Measurements from ENCODE around the gene TCF12. TPM values are rescaled to one million over a fixed set of nuclear protein-coding genes. Genes with fewer than 3 reads are reported as not detected.

Gene TCF12
- total and polyA plus RNA-seq, 2 of the 8 experiments (the other 6 are each of a cell fraction or from before 2014, with no cell fraction given): 85.8 to 101 TPM

DNA sequence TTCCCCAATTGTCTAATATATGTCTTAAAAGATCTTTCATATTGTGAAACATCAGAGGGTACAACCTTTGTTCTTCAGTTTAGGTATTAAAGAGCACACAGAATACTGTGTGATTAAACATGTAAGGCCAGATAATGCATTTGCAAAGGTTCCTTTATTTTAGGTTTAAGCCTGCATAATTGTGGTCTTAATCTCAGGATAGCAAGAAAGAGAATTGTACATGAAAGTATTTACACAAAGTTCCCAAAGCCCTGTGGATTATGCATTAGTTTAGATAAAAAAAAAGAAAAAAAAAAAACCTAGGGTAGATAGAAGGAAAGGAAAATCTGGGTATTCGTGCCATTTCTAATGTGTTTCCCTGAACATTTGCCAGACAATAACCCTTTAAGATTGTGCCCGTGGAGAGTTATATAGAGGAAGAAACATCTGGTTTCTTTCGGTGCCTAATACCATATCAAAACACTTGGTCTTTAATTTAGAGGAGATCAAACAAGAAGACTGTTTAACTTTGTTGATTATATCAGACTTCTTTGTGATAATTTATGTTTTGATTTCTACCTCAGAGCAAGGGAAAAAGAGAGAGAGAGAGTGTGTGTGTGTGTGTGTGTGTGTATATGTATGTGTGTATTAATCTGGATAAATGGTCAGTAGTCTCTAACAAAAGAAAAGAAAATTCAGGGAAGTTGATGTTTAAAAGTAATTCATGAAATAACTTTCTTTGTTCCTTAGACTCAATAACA, 318.3 kb downstream of the TCF12 start (continued):
- TF ChIP-seq, protein P1, sequence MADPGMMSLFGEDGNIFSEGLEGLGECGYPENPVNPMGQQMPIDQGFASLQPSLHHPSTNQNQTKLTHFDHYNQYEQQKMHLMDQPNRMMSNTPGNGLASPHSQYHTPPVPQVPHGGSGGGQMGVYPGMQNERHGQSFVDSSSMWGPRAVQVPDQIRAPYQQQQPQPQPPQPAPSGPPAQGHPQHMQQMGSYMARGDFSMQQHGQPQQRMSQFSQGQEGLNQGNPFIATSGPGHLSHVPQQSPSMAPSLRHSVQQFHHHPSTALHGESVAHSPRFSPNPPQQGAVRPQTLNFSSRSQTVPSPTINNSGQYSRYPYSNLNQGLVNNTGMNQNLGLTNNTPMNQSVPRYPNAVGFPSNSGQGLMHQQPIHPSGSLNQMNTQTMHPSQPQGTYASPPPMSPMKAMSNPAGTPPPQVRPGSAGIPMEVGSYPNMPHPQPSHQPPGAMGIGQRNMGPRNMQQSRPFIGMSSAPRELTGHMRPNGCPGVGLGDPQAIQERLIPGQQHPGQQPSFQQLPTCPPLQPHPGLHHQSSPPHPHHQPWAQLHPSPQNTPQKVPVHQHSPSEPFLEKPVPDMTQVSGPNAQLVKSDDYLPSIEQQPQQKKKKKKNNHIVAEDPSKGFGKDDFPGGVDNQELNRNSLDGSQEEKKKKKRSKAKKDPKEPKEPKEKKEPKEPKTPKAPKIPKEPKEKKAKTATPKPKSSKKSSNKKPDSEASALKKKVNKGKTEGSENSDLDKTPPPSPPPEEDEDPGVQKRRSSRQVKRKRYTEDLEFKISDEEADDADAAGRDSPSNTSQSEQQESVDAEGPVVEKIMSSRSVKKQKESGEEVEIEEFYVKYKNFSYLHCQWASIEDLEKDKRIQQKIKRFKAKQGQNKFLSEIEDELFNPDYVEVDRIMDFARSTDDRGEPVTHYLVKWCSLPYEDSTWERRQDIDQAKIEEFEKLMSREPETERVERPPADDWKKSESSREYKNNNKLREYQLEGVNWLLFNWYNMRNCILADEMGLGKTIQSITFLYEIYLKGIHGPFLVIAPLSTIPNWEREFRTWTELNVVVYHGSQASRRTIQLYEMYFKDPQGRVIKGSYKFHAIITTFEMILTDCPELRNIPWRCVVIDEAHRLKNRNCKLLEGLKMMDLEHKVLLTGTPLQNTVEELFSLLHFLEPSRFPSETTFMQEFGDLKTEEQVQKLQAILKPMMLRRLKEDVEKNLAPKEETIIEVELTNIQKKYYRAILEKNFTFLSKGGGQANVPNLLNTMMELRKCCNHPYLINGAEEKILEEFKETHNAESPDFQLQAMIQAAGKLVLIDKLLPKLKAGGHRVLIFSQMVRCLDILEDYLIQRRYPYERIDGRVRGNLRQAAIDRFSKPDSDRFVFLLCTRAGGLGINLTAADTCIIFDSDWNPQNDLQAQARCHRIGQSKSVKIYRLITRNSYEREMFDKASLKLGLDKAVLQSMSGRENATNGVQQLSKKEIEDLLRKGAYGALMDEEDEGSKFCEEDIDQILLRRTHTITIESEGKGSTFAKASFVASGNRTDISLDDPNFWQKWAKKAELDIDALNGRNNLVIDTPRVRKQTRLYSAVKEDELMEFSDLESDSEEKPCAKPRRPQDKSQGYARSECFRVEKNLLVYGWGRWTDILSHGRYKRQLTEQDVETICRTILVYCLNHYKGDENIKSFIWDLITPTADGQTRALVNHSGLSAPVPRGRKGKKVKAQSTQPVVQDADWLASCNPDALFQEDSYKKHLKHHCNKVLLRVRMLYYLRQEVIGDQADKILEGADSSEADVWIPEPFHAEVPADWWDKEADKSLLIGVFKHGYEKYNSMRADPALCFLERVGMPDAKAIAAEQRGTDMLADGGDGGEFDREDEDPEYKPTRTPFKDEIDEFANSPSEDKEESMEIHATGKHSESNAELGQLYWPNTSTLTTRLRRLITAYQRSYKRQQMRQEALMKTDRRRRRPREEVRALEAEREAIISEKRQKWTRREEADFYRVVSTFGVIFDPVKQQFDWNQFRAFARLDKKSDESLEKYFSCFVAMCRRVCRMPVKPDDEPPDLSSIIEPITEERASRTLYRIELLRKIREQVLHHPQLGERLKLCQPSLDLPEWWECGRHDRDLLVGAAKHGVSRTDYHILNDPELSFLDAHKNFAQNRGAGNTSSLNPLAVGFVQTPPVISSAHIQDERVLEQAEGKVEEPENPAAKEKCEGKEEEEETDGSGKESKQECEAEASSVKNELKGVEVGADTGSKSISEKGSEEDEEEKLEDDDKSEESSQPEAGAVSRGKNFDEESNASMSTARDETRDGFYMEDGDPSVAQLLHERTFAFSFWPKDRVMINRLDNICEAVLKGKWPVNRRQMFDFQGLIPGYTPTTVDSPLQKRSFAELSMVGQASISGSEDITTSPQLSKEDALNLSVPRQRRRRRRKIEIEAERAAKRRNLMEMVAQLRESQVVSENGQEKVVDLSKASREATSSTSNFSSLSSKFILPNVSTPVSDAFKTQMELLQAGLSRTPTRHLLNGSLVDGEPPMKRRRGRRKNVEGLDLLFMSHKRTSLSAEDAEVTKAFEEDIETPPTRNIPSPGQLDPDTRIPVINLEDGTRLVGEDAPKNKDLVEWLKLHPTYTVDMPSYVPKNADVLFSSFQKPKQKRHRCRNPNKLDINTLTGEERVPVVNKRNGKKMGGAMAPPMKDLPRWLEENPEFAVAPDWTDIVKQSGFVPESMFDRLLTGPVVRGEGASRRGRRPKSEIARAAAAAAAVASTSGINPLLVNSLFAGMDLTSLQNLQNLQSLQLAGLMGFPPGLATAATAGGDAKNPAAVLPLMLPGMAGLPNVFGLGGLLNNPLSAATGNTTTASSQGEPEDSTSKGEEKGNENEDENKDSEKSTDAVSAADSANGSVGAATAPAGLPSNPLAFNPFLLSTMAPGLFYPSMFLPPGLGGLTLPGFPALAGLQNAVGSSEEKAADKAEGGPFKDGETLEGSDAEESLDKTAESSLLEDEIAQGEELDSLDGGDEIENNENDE (IDR thresholded peaks at IDR 0.05; ENCODE audit: insufficient replicate concordance, low read length): no peak
- TF ChIP-seq RBBP5 (IDR thresholded peaks at IDR 0.05; ENCODE audit: borderline replicate concordance, low read depth, low read length) (no peak), BRCA1 (IDR thresholded peaks at IDR 0.05; ENCODE audit: low read depth, low read length) (no peak), RXRA (IDR thresholded peaks at IDR 0.05; ENCODE audit: insufficient read depth, low read depth, low read length) (no peak), CHD1 (IDR thresholded peaks at IDR 0.05; ENCODE audit: low read depth, low read length) (no peak), SAP30 (IDR thresholded peaks at IDR 0.05; ENCODE audit: insufficient read depth, insufficient replicate concordance, low read length) (no peak)
- TF ChIP-seq, protein P2, sequence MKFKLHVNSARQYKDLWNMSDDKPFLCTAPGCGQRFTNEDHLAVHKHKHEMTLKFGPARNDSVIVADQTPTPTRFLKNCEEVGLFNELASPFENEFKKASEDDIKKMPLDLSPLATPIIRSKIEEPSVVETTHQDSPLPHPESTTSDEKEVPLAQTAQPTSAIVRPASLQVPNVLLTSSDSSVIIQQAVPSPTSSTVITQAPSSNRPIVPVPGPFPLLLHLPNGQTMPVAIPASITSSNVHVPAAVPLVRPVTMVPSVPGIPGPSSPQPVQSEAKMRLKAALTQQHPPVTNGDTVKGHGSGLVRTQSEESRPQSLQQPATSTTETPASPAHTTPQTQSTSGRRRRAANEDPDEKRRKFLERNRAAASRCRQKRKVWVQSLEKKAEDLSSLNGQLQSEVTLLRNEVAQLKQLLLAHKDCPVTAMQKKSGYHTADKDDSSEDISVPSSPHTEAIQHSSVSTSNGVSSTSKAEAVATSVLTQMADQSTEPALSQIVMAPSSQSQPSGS (IDR thresholded peaks at IDR 0.05; ENCODE audit: low read length): no peak
